Kidney epithelial cell (primary cell): ENCODE results near the gene FSTL4. TPM values are rescaled to one million over a fixed set of nuclear protein-coding genes. Genes with fewer than 3 reads are reported as not detected.

ENCODE experiments used
- DNase-seq: peaks from one replicate; pipeline ENCODE4 v3.0.0-alpha.2; 2010; ENCODE audit warnings: low read depth
- H3K27me3 ChIP-seq: 2 replicates; pipeline ENCODE4 v1.6.0; 2011; ENCODE audit warnings: low read length; ENCODE audit not compliant: control insufficient read depth, insufficient read depth
- H3K36me3 ChIP-seq: 2 replicates; pipeline ENCODE4 v1.5.1; 2011; ENCODE audit warnings: low read length; ENCODE audit not compliant: control insufficient read depth, insufficient read depth
- H3K4me3 ChIP-seq: 2 replicates; pipeline ENCODE4 v1.5.1; 2011; ENCODE audit warnings: low read depth, mild to moderate bottlenecking, control low read depth, low read length
- CTCF ChIP-seq: IDR thresholded peaks from 2 replicates; pipeline ENCODE4 v1.5.1; 2011; ENCODE audit warnings: mild to moderate bottlenecking, moderate library complexity, low read length, control low read depth, inconsistent platforms; ENCODE audit not compliant: insufficient read depth, poor library complexity, severe bottlenecking
- total RNA-seq: library from RNA; depleted of rRNA; stranded (reverse); fragments of >200 nt; gene quantifications from 2 replicates; pipeline ENCODE4 v1.2.3, GENCODE V29; 2015

Gene FSTL4
- total RNA-seq, 1 donor from 2014 or later = not detected

DNA sequence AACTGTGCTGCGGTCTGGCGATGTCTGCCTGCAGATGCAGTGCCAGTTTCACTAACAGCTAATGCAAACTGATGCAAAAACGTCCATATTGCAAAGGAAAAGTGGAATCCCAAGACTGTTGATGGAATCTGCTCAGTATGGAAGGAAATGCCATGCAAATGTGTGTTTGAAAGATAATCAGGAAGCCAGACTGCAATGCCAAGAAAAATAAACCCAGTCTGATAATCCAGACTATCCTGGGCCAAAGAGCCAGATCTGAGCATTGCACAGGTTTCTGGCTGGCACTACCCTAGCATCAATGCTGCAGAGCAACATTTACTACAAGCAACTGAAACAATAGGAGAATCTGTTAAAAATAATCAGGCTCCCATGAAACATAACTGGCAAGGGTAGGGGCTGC, 130.3 kb downstream of the FSTL4 start:
- no peak for DNase-seq
- Histone ChIP-seq H3K27me3 (peaks cover 19% of the 10 kb centered on the region), H3K4me3 (no peak overlapping the region), H3K36me3 (no peaks in the 10 kb centered on the region)
- no peak for TF ChIP-seq CTCF

DNA sequence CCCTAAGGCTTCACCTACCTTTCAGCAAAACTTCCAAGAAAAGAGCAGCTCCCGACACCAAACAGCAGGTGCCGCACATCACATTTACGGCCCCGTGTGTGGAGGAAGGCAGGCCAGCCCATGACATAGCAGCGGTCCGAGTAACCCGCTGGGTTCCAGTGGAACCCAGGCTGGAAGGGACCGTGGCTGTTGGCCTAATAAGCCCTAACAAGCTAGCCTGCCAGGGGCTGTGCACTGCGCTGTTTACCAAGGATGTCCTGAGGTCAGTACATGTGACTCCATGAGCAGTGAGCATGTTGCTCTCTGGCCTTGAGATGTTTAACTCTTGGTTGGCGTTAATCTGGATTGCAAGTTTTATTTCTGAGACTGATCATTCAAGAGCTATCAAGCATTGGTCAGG, 131.5 kb downstream of the FSTL4 start:
- DNase-seq = no peak
- Histone ChIP-seq H3K36me3 (no peaks in the 10 kb centered on the region), H3K27me3 (peaks cover 21% of the 10 kb centered on the region), H3K4me3 (no peak overlapping the region)
- no peak for TF ChIP-seq CTCF

DNA sequence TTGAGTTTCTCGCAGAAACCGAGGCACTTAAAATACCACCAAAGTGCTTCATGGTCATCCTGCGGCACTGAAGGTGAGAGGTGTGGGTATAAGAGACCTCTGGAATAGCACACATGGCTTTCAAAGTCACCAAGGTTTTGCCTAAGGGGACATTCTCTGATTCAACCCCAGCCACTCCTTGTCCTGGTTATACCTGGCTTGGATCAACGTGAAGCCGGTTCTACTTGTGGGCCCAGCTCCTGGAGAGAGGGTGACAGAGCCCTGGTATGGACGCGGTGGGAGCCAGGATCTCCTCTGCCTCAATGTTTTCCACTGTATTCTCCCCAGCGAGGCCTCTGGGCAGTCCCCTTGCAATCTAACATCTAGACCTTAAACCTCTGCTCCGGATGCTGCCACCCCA, 132.0 kb downstream of the FSTL4 start:
- TF ChIP-seq CTCF = no peak
- H3K36me3 ChIP-seq = no peaks in the 10 kb centered on the region
- peaks cover 18% of the 10 kb centered on the region for H3K27me3 ChIP-seq
- no peak overlapping the region for H3K4me3 ChIP-seq
- no peak for DNase-seq

DNA sequence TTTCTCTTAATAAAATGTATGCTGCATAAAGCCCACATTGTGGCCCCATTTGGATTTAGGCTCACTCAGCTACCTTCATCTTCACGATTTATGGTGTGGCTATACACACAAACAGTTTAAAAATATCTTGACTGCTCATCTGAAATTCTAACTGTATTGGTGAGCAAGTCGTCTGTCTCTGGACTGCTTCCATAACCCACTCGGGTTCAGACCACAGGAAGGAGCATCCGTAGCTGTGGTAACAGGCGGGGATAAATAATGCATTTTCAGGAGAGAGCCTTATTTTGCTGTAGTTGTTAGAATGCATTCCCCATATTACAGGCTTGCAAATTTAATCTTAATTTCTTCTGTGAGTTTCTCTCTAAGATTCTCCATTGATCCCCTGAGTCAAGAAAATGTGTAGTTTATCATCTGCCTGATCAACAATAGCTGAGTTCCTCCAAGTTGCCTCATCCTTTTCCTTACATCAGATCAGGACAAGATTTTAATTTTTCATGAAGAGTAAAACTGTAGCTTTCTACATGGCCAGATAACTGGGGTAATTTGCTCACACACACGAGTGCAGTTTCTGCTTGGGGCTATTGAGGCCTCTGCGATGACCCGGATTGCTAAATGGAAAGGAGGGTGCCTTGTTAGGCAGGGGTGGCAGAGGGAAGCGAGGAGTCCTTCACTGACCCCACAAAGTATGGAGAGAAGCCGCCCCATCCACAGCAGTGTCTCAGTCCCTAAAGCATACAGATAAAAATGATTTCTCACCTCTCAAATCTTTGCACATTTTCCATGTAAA, 133.9 kb downstream of the FSTL4 start:
- Histone ChIP-seq H3K36me3 (no peaks in the 10 kb centered on the region), H3K4me3 (no peak overlapping the region), H3K27me3 (peaks cover 15% of the 10 kb centered on the region)
- DNase-seq = no peak
- TF ChIP-seq CTCF = no peak

GRCh38 chr5:133475986-133476385, 136.4 kb downstream of the FSTL4 start:
- no peaks in the 10 kb centered on the region for H3K36me3 ChIP-seq
- no peak for TF ChIP-seq CTCF
- H3K4me3 ChIP-seq = no peak overlapping the region
- DNase-seq = no peak
- peaks cover 17% of the 10 kb centered on the region for H3K27me3 ChIP-seq
